ENCODE results near the gene NHERF2. TPM values are rescaled to one million over a fixed set of nuclear protein-coding genes. Genes with fewer than 3 reads are reported as not detected.

Gene NHERF2
- total and polyA plus RNA-seq, 2 of the 4 experiments (the other 2 are of a cell fraction), result 18.6 to 77.8 TPM

DNA sequence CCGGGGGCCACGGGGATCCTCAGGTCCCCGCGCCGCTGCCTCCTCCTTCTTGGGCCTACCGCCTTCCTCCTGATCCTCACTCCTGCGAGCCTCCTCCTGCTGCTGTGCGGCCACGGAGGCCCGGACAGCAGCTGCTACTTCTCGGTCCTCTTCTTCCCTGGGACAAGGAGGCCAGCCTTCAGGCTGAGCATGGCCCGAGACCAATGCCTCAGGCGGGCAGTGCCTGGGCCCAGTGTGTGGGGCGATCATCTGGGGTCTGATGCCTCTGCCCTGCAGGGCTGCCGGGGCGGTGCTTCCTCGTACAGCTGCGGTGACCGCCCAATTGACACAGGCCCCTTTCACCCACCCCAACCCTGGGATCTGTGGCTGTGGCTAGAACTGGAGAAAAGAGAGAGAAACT lies 25.7 kb upstream of the NHERF2 start:
- Histone ChIP-seq H2BK15ac (ENCODE audit: low read depth, low read length) (no peak overlapping the region), H3K9me1 (ENCODE audit: insufficient read depth, low read length) (peaks cover 13% of the 10 kb centered on the region; the same call in 1 of the 2 replicates), H3K9ac (ENCODE audit: low read depth, low read length) (no peak overlapping the region), H3K27me3 (ENCODE audit: control insufficient read depth, insufficient read depth, low read length) (no peaks in the 10 kb centered on the region), H4K8ac (ENCODE audit: low read depth in 2 of 2, low read length in 2 of 2) (no peak overlapping the region), H3K23ac (ENCODE audit: low read depth, low read length) (no peak overlapping the region), H3K14ac (replicated peaks; ENCODE audit: low read depth, low read length) (no peak overlapping the region), H2BK20ac (ENCODE audit: low read depth, low read length) (no peak overlapping the region), H2BK120ac (ENCODE audit: low read depth, low read length) (no peak overlapping the region), H3K4me1 (ENCODE audit: control insufficient read depth, insufficient read depth, low read length) (peaks cover 25% of the 10 kb centered on the region), H3K79me1 (ENCODE audit: low read depth in 1 of 2, low read length in 2 of 2) (peaks cover 10 to 69% of the 10 kb centered on the region in 2 experiments), H3K56ac (ENCODE audit: extremely low read depth, insufficient read depth, low read length) (no peak overlapping the region), H2AK5ac (ENCODE audit: low read depth, low read length) (no peak overlapping the region), H2BK5ac (ENCODE audit: low read depth, low read length, poor library complexity, severe bottlenecking) (no peak overlapping the region), H3K18ac (ENCODE audit: low read depth, low read length) (no peak overlapping the region), H3K4me2 (ENCODE audit: low read depth, low read length) (no peak overlapping the region), H2AK9ac (replicated peaks; ENCODE audit: low read depth, low read length, poor library complexity) (no peak overlapping the region), H2AFZ (replicated peaks; ENCODE audit: low read length, poor library complexity) (no peak overlapping the region), H4K5ac (ENCODE audit: low read depth, low read length) (no peak overlapping the region), H4K20me1 (ENCODE audit: insufficient read depth, low read length) (peaks cover 59% of the 10 kb centered on the region), H3K4ac (ENCODE audit: low read depth, low read length) (no peak overlapping the region), H3K27ac (ENCODE audit: insufficient read depth, low read length) (no peak overlapping the region), H4K91ac (ENCODE audit: insufficient read depth, low read depth, low read length) (no peak overlapping the region), H3K36me3 (ENCODE audit: control insufficient read depth, insufficient read depth, low read length) (peaks cover 54% of the 10 kb centered on the region), H3K9me3 (ENCODE audit: control insufficient read depth, insufficient read depth, low read length) (no peaks in the 10 kb centered on the region), H3K4me3 (ENCODE audit: insufficient read depth, low read depth, low read length) (no peak overlapping the region)
- no TSS peak for BruUV-seq (replicated peaks)
- POLR2A ChIA-PET (ENCODE audit: unreplicated experiment), result no interaction called here
- DNase-seq (no peak), ATAC-seq (ENCODE audit: low read depth) (no peak)
- no peak for TF ChIP-seq MAFK (IDR thresholded peaks at IDR 0.05; ENCODE audit: low read depth, low read length)
- no peak for TF ChIP-seq POLR2A (IDR thresholded peaks at IDR 0.05; ENCODE audit: low read depth, low read length)
- TF ChIP-seq MXI1 (IDR thresholded peaks at IDR 0.05; ENCODE audit: borderline replicate concordance, low read depth, low read length), result no peak
- WGBS, 2 experiments (ENCODE audit: extremely low coverage in 2 of 2, insufficient read length in 1 of 2), result 90% methylated on average over 2 of the region's 19 CpGs; no CpG with 5 or more reads in 1 of the 2 experiments
- intact Hi-C loops (cut with micrococcal nuclease) (loop anchor here (5.0 kb wide), 1 partner anchor 141 kb away; no protein-coding TSS in a partner anchor), dilution Hi-C loops (cut with HindIII; ENCODE audit: low sequenced_read_pairs, unreplicated experiment) (no loop called here), in situ Hi-C loops (cut with MboI; ENCODE audit: low sequenced_read_pairs) (no loop called here)
- CTCF ChIA-PET, result interaction anchor here (0.8 kb wide), 1 partner anchor 139 kb away, joined by 5 read pairs; no protein-coding TSS in a partner anchor
